PC-3 (cell line): ENCODE measurements around the gene SPATA46.

ENCODE experiments used
- CTCF ChIP-seq: fragments of 300-600 bp; sonication (generic); conservative IDR thresholded peaks from 2 replicates; pipeline ENCODE4 v1.5.1; 2017; ENCODE audit warnings: antibody characterized with exemption, low read depth, mild to moderate bottlenecking, low read length
- EZH2 ChIP-seq: fragments of 300-600 bp; sonication (generic); IDR thresholded peaks from one replicate; pipeline ENCODE4 v1.6.1; 2017; ENCODE audit warnings: antibody characterized with exemption, mild to moderate bottlenecking, low read length; ENCODE audit not compliant: unreplicated experiment
- EZH2phosphoT487 ChIP-seq: fragments of 300-600 bp; sonication (generic); IDR thresholded peaks from 2 replicates; pipeline ENCODE4 v1.6.1; 2018; ENCODE audit warnings: mild to moderate bottlenecking, antibody characterized with exemption, low read length, borderline replicate concordance

- TF ChIP-seq CTCF: no peak
- no peak for TF ChIP-seq EZH2
- no peak for TF ChIP-seq EZH2phosphoT487
These were observed 7.1 kb downstream of the SPATA46 start for GRCh38 chr1:162369571-162369970.
